H7 (cell line): ENCODE measurements around the gene TMEM120A. TPM values are rescaled to one million over a fixed set of nuclear protein-coding genes. Genes with fewer than 3 reads are reported as not detected.

Experiments used
- DNase-seq: peaks from one replicate; pipeline ENCODE4 v3.0.0; 2012
- H3K27me3 ChIP-seq: 2 replicates; pipeline ENCODE4 v1.6.0; 2011; ENCODE audit warnings: mild to moderate bottlenecking, low read length; ENCODE audit not compliant: control insufficient read depth, insufficient read depth
- H3K36me3 ChIP-seq: replicated peaks from 2 replicates; pipeline ENCODE4 v1.5.1; 2011; ENCODE audit warnings: low read length; ENCODE audit not compliant: control insufficient read depth, insufficient read depth
- H3K4me3 ChIP-seq: 2 replicates; pipeline ENCODE4 v1.5.1; 2011; ENCODE audit warnings: low read depth, mild to moderate bottlenecking, control low read depth, low read length, moderate library complexity; ENCODE audit not compliant: insufficient read depth
- total RNA-seq: library from RNA; depleted of rRNA; stranded (reverse); fragments of >200 nt; shearing (Covaris generic); gene quantifications from 2 replicates; pipeline ENCODE4 v1.2.3, GENCODE V29; 2014

The TMEM120A gene
- total RNA-seq, 1 experiment from 2014 or later, result 11.0 TPM

DNA sequence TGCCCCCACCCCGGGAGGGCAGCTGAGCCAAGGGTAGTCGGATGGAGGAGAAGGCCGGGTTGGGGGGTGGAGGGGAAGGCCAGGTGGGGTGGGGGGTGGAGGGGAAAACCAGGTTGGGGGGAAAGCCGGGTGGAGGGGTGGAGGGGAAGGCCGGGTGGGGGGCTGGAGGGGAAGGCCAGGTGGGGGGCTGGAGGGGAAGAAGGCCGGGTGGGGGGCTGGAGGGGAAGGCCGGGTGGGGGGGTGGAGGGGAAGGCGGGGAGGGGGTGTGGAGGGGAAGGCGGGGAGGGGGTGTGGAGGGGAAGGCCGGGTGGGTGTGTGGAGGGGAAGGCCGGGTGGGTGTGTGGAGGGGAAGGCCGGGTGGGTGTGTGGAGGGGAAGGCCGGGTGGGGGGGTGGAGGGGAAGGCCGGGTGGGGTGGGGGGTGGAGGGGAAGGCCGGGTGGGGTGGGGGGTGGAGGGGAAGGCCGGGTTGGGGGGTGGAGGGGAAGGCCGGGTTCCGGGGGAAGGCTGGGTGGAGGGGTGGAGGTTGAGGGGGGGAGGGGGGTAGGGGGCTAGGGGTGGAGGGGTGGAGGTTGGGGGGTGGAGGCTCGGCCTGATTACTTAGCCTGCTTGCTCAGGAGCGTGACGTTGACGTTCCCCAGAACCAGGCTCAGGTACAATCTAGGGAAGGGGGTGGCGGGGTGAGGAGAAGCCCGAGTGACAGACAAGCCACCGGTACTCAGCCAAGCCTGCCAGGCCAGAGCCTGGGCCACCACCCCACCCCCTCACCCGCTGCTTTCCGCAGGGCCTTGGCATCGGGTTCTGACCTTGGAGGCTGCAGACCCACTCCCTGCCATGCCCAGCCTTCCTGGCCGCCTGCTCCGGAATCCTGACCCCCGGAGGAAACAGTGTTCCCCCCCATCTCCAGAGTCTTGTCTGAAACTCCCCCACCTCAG, 5.6 kb downstream of the TMEM120A start:
- DNase-seq, result peak; percentile 85
- H3K36me3 ChIP-seq, result peaks cover 5% of the 10 kb centered on the region
- no peaks in the 10 kb centered on the region for H3K27me3 ChIP-seq
- no peak overlapping the region for H3K4me3 ChIP-seq

DNA sequence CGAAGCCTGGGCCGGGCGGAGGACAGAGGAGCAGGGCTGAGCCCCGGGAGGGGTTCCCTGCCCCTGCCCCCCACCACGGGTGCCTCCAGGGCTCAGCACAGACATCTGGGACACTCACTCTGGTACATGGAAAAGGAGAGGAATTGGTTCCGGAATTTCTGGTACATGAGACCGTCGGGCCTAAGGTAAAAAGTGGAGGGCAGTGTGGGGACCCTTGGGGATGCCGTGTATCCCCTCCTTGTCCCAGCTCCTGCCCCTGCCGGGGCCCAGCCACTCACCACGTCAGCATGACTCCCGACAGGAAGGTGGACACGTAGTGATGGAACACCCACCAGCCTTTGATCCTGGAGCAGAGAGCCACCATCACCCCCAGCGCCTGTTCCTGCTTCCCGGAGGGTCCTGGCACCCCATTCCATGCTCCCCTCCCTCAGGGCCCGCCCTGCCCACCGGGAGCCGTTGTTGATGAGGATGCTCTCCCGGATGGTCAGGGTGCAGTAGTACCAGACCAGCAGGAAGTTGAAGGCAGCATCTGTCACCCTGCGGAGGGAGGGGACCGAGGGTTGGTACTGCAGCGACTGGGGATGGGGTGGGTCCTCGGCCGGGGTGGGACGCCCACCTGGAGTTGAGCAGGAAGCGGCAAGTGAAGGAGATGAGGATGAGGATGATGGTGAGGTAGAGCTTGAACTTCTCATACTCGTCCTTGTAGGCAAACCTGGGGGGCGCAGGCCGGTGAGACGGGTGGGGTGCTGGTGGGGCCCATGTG, 6.4 kb downstream of the TMEM120A start:
- Histone ChIP-seq H3K4me3 (no peak overlapping the region), H3K27me3 (no peaks in the 10 kb centered on the region), H3K36me3 (peaks cover 10% of the 10 kb centered on the region)
- DNase-seq, result peak; percentile 65

DNA sequence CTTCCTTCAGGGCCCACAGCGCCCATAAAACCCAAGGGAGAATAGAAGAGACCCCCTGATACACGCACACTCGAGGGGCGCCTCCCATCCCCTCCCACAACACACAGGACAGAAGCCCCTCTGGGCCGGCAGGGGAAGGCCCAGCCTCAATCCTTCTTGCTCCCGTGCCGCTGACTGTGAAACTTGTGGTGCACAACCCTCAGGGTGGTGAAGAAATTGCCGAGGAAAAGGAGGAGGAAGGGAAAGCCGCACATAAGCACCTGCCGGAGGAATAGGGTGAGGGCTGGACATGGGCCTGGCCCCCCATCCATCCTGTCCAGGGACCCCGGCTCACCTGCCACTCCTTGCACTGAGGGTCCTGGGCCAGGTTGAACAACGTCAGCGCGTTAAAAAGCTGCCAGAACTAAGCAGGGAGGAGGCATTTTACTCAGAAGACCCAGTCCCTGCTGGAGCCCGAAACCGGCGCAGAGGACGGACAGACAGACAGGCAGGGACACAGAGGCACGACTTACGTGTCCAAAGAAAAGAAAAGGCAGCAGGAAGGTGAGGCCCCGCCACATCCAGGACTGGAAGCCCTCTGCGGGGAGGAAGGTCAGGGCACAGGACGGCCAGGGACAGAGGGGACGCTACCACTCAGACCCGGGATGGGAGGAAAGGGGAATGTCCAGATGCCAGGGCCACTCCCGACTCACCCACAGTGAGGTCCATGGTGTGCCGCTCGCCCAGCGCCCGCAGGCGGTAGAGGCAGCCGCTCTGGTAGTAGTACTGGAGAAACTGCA, 7.2 kb downstream of the TMEM120A start:
- Histone ChIP-seq H3K36me3 (peaks cover 10% of the 10 kb centered on the region), H3K4me3 (no peak overlapping the region), H3K27me3 (no peaks in the 10 kb centered on the region)
- DNase-seq, result peak; percentile 63

DNA sequence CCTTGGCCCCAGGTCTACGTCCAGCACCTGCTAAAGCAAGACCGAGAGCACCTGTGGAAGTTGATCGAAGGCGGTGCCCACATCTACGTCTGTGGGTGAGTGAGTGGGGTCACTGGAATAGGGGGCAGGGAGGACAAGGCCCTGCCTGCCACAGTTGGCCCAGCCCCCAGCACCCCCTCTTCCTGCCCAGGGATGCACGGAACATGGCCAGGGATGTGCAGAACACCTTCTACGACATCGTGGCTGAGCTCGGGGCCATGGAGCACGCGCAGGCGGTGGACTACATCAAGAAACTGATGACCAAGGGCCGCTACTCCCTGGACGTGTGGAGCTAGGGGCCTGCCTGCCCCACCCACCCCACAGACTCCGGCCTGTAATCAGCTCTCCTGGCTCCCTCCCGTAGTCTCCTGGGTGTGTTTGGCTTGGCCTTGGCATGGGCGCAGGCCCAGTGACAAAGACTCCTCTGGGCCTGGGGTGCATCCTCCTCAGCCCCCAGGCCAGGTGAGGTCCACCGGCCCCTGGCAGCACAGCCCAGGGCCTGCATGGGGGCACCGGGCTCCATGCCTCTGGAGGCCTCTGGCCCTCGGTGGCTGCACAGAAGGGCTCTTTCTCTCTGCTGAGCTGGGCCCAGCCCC, 8.1 kb downstream of the TMEM120A start:
- Histone ChIP-seq H3K36me3 (peaks cover 13% of the 10 kb centered on the region), H3K4me3 (no peak overlapping the region), H3K27me3 (no peaks in the 10 kb centered on the region)
- no peak for DNase-seq

DNA sequence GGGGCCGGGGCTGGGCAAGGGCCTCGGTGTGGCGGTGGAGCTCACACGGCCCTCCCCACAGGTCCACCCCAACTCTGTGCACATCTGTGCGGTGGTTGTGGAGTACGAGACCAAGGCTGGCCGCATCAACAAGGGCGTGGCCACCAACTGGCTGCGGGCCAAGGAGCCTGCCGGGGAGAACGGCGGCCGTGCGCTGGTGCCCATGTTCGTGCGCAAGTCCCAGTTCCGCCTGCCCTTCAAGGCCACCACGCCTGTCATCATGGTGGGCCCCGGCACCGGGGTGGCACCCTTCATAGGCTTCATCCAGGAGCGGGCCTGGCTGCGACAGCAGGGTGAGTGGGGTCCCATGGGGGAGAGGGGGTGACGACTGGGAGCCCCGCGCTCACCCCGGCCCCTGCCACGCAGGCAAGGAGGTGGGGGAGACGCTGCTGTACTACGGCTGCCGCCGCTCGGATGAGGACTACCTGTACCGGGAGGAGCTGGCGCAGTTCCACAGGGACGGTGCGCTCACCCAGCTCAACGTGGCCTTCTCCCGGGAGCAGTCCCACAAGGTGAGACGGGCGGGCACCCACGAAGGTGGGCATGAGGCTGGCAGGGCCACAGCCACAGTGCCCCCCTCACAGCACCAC, 8.8 kb downstream of the TMEM120A start:
- peaks cover 14% of the 10 kb centered on the region for H3K36me3 ChIP-seq
- DNase-seq, result no peak
- H3K27me3 ChIP-seq, result no peaks in the 10 kb centered on the region
- H3K4me3 ChIP-seq, result no peak overlapping the region

DNA sequence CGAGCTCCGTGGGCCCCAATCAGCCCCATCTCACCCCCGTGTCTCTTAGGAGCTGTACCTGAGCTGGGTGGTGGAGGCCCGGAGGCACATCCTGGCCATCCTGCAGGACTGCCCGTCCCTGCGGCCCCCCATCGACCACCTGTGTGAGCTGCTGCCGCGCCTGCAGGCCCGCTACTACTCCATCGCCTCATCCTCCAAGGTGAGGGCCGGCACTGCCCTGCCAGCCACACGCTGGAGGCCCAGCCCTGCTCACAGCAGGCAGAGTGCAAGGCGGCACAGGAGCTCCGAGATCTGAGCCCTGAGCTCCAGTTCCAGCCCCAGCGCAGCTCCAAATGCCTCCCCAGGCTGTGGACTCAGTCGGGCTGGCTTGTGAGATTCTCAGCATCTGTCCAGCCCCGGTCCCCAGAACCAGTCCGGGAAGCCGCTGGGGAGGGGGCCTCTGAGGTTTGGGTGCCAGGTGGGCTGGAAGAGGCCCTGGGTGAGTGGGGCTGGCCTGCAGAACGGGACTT, 9.3 kb downstream of the TMEM120A start:
- peaks cover 15% of the 10 kb centered on the region for H3K36me3 ChIP-seq
- no peaks in the 10 kb centered on the region for H3K27me3 ChIP-seq
- DNase-seq, result peak; percentile 58
- no peak overlapping the region for H3K4me3 ChIP-seq

DNA sequence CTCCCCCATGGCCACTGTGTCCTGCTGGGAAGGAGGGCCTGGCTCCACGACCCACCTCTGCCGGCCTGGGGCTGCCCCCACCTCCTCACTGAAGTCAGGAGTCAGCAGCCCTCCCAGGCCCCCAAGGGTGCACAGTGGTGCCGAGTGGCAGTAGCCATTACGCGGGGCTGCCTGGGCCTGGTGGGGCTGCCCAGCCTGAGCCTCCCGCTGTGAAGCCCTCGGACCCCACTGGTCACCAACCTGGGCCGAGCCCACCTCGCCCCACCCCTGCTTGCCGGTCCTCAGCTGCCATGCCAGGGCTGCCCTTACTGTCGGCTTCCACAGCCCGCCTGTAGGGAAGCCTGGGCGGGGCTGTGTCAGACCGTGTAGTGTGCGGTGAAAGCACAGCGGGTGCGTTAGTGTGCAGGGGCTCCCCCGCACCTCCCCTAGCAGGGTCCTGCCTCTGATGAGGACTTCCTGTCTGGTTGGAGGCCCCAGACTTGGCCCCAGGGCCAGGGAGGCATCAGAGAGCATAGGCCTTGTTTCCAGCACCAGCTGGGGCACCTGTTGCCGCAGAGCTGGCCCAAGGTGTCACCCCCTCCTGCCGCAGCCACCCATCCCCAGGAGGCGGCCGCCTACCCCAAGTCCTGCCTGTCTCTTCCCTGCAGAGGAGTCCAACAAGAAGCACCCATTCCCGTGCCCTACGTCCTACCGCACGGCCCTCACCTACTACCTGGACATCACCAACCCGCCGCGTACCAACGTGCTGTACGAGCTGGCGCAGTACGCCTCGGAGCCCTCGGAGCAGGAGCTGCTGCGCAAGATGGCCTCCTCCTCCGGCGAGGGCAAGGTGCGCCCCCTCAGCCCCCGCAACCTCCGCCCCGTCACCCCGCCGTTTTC, 10.0 kb downstream of the TMEM120A start:
- DNase-seq, result peak; percentile 57
- H3K36me3 ChIP-seq, result peaks cover 20% of the 10 kb centered on the region
- H3K4me3 ChIP-seq, result no peak overlapping the region
- no peaks in the 10 kb centered on the region for H3K27me3 ChIP-seq

DNA sequence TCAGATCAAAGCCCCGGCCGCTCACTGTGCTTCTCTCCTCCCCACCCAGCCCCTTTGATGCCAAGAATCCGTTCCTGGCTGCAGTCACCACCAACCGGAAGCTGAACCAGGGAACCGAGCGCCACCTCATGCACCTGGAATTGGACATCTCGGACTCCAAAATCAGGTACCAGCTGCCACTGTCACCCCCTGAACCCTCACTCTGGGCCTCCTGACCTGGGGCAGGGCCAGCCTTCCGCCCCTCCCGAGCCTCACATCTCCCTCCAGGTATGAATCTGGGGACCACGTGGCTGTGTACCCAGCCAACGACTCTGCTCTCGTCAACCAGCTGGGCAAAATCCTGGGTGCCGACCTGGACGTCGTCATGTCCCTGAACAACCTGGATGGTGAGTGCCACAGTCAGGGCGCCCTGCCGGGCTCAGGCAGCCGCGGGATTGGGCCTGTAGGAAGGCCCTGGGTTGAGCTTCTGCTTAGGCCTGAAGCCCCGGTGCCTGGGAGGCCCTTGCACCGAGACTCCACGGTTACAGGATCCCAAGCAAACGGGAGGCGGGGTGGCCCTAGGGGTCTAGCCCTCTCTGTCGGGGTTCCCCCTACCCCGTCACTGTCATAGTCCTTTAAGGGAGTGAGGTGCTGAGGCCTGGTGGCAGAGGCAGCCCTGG, 10.8 kb downstream of the TMEM120A start:
- Histone ChIP-seq H3K4me3 (no peak overlapping the region), H3K27me3 (no peaks in the 10 kb centered on the region), H3K36me3 (peaks cover 20% of the 10 kb centered on the region)
- peak; percentile 61 for DNase-seq

DNA sequence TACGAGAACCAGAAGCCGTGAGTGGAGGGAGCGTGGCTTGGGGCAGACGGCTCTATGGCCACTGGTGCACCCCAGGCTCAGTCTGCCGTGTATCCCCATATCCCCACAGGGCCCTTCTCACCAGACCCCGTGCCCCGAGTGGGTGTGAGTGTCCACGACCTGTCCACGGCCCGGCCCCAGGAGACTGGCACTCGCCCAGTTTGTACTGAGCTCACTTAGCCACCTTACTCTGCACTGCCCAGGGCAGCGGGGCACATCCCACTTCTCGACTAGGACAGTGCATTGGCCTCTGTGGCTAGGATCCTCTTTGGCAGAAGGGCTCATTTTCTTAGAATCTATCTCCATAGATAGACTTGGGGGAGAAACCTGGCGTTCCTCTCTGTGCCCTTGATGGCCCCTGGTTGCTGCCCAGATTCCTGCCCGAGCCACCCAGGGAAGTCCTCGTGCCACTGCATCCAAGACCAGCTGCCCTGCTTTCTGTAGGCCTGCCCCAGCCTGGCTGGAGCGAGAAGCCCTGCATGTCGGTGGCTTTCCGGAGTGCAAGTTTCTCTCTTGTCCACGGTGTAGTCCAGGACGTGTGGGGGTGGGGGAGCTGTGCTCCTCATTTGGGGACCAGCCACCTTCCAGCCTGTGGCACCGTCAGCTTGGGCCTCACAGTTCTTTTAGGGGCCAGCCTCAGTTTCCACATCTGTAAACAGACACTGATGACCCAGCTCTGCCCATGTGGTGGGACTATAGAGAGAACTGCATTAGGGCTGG, 11.9 kb downstream of the TMEM120A start:
- peaks cover 20% of the 10 kb centered on the region for H3K36me3 ChIP-seq
- no peak overlapping the region for H3K4me3 ChIP-seq
- H3K27me3 ChIP-seq, result no peaks in the 10 kb centered on the region
- DNase-seq, result peak; percentile 48

DNA sequence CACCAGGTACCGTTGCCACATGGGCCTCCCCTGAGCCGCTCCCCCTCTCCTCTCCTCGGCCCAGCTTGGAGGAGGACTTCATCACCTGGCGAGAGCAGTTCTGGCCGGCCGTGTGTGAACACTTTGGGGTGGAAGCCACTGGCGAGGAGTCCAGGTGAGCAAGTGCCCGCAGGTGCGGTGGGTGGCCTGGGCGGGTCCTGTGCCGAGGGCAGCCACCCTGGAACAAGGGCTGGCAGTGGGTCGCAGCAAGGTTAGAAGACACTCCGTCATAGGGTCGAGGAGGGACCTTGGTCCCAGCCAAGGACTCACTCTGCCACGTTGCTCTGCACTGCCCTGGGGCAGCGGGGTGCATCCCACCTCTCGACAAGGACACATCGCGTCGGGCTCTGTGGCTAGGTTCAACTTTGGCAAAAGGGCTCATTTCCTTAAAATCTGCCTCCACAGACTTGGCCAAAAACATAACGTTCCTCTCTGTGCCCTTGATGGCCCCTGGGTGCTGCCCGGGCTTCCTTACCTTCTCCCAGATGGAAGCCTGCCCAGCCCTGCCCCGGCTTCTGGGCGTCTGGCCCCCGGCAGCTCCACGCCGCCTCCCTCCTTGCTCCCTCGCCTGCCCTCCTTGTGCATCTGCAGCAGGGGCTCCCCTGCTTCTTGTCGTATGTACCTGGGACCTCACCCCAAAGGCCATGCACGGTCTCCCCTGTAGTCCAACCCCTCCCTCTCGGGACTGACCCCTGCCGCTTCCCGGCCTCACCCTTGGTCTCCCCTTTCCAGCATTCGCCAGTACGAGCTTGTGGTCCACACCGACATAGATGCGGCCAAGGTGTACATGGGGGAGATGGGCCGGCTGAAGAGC, 12.7 kb downstream of the TMEM120A start:
- no peak overlapping the region for H3K4me3 ChIP-seq
- H3K36me3 ChIP-seq, result peaks cover 22% of the 10 kb centered on the region
- no peaks in the 10 kb centered on the region for H3K27me3 ChIP-seq
- peak; percentile 56 for DNase-seq

DNA sequence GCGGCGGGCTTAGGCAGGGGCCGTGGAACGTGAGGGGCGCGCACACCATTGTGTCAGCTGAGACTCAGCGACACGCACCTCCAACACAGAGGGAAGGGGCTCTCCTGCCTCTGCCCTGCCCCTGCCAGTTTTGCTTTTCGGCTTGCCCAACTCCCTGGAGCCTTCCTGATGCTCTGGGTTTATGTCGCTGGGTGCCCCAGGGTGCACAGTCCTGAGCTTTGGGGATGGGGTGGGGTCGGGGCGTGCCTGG, 13.3 kb downstream of the TMEM120A start:
- Histone ChIP-seq H3K27me3 (no peaks in the 10 kb centered on the region), H3K36me3 (peaks cover 19% of the 10 kb centered on the region), H3K4me3 (no peak overlapping the region)
- peak; percentile 36 for DNase-seq
